ENCODE data around the gene MARCHF9.

DNA sequence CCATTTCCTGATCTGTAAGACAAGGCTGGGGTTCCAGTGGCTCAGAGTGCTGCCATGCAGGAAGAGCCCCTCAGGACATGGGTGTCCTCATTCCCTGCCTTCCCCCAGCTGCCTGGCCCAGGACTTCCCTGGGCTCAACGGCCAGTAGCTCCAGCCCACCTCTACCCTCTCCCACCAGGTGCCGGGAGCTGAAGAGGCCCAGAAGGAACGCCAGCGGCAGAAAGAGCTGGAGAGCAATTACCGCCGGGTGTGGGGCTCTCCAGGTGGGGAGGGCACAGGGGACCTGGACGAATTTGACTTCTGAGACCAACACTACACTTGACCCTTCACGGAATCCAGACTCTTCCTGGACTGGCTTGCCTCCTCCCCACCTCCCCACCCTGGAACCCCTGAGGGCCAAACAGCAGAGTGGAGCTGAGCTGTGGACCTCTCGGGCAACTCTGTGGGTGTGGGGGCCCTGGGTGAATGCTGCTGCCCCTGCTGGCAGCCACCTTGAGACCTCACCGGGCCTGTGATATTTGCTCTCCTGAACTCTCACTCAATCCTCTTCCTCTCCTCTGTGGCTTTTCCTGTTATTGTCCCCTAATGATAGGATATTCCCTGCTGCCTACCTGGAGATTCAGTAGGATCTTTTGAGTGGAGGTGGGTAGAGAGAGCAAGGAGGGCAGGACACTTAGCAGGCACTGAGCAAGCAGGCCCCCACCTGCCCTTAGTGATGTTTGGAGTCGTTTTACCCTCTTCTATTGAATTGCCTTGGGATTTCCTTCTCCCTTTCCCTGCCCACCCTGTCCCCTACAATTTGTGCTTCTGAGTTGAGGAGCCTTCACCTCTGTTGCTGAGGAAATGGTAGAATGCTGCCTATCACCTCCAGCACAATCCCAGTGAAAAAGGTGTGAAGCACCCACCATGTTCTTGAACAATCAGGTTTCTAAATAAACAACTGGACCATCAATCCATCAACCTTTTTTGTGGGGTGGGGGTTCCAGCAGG is 34.0 kb upstream of the MARCHF9 start:
- no peak for TF ChIP-seq POLR2A (IDR thresholded peaks at IDR 0.05; ENCODE audit: extremely low read depth, insufficient read length)
- TF ChIP-seq, protein P1, sequence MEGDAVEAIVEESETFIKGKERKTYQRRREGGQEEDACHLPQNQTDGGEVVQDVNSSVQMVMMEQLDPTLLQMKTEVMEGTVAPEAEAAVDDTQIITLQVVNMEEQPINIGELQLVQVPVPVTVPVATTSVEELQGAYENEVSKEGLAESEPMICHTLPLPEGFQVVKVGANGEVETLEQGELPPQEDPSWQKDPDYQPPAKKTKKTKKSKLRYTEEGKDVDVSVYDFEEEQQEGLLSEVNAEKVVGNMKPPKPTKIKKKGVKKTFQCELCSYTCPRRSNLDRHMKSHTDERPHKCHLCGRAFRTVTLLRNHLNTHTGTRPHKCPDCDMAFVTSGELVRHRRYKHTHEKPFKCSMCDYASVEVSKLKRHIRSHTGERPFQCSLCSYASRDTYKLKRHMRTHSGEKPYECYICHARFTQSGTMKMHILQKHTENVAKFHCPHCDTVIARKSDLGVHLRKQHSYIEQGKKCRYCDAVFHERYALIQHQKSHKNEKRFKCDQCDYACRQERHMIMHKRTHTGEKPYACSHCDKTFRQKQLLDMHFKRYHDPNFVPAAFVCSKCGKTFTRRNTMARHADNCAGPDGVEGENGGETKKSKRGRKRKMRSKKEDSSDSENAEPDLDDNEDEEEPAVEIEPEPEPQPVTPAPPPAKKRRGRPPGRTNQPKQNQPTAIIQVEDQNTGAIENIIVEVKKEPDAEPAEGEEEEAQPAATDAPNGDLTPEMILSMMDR (IDR thresholded peaks at IDR 0.05; ENCODE audit: low read depth, low read length), result no peak
- TF ChIP-seq MYC (IDR thresholded peaks at IDR 0.05; ENCODE audit: low read depth, low read length), result no peak
- TF ChIP-seq, protein P2, sequence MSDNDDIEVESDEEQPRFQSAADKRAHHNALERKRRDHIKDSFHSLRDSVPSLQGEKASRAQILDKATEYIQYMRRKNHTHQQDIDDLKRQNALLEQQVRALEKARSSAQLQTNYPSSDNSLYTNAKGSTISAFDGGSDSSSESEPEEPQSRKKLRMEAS (IDR thresholded peaks at IDR 0.05; ENCODE audit: low read depth, low read length), result no peak

Data from NB4 (cell line).